Tongue (tissue), 2 donors: ENCODE results near the gene GRK1. TPM values are rescaled to one million over a fixed set of nuclear protein-coding genes. Genes with fewer than 3 reads are reported as not detected.
"Not testable (repeated sequence)": the region's sequence is repeated elsewhere in the genome, so short reads cannot be mapped to it uniquely, and the experiment has no call there.

Experiments used
- DNase-seq: peaks from one replicate; pipeline ENCODE4 v3.0.0-alpha.2; 2015
- total RNA-seq: library from RNA; depleted of rRNA; stranded (reverse); fragments of >200 nt; gene quantifications from one replicate; pipeline ENCODE4 v1.2.3, GENCODE V29; 2014

The GRK1 gene
- not detected for total RNA-seq

DNA sequence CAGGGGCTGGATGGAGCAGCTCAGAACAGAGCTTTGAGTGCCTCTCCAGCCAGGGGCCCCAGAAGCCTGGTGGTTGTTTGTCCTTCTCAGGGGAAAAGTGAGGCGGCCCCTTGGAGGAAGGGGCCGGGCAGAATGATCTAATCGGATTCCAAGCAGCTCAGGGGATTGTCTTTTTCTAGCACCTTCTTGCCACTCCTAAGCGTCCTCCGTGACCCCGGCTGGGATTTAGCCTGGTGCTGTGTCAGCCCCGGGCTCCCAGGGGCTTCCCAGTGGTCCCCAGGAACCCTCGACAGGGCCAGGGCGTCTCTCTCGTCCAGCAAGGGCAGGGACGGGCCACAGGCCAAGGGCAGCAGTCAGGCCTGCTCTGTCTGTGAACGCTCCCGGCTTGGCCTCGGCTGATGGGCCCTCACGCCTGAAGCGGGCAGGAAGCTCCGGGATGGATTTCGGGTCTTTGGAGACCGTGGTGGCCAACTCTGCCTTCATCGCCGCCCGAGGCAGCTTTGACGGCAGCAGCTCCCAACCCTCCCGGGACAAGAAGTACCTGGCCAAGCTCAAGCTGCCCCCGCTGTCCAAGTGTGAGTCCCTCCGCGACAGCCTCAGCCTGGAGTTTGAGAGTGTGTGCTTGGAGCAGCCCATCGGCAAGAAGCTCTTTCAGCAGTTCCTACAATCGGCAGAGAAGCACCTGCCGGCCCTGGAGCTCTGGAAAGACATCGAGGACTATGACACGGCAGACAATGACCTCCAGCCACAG lies at the start of gene GRK1:
GRK1 (plus strand) TSS at position 269 of the 751 bp plus-strand sequence; CDS start at position 437, 168 bp downstream.
- no peak for DNase-seq

DNA sequence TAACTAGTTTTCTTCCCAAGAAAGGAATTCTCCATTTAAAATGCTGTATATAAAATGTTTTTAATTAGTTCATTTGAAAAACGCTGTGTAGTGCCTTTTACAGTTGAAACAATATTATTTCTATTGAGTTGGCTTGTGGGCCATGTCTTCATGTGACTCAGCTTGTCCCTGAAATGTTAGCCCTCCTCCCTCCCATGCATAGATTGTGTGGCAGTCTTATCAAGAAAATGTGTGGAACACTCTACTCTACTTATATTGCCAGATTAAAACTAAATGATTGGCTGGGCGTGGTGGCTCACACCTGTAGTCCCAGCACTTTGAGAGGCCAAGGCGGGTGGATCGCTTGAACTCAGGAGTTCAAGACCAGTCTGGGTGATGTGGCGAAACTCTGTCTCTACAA lies 49.1 kb upstream of the GRK1 start:
- no peak for DNase-seq

DNA sequence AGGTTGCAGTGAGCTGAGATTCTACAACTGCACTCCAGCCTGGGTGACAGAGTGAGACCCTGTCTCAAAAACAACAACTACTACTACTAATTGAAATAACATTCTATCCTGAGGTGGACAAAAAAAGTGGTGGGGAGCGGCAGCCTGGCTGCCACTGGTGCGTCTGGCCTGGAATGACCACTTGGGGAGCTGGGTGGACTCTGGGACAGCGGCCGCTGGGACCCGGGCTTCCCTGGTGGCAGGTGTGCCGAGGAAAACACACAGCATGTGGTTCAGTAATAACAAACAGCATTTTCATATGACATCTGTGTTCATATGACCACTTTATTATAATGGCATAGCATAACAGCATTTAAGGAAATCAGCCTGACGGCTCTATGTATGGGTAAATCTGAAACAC lies 48.6 kb upstream of the GRK1 start:
- DNase-seq = no peak

DNA sequence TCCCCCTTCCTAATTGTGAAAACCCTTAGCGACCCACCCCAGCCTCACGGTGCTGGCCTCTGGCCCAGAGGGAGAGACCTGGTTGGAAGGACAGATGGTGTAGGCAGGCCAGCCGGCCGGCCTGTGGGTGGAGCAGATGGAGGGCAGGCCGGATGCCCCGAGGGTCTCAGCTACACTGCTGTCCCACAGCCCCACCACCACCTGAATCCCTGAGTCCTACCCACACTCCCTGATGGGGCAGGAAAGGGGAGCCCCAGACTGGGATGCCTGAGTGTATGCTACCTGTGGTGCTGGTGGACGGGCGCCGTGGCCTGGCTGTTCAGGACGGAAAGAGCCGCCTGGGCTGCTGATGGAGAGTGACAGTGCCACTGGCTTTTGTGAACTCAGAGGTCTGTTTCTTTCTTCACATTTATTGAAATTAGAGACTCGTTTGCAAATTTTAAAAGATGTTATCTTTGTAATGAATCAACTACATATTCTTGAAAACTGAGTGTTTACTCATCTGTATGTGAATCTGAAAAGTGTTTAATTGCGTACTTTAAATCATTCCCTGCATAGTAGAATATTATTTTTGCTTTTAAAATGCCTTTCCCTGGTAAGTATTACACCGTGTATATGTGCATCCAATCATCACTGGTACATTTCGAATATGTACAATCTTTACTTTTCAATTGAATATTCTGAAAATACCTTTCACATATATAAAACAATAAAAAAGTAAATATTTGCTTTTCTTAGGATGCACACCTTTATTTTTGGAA lies 46.8 kb upstream of the GRK1 start:
- no peak for DNase-seq

DNA sequence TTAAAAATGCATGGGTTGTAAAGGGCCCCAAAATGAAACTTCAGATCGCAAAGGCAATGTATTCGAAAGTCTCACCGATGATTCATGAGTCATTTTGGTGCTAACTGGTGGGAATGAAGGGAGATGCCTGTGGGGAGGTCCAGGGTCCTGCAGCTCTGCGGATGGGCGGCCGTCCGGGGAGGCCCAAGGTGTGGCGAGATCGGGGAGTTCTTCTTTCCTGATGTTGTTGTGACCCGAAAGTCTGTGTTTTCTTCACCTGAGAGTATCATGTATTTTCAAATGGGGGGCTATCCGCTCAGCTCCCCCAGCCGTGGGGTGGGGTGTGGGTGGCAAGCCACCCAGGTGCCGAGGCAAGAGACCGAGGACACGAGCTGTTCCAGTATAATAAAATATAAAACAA lies 46.0 kb upstream of the GRK1 start:
- DNase-seq = no peak

DNA sequence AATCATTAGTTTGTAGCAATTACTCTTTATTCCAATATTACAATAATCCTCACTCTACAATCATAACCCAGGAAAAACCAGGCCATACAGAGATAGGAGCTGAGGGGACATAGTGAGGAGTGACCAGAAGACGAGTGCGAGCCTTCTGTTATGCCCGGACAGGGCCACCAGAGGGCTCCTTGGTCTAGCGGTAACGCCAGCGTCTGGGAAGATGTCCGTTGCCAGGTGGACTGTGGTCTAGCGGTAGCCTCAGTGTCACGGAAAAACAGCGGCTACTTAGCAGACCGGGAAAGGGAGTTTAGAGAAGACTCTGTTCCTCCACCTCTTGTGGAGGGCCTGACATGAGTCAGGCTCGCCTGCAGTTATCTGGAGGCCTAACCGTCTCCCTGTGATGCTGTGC lies 45.5 kb upstream of the GRK1 start:
- DNase-seq = not testable (repeated sequence)

DNA sequence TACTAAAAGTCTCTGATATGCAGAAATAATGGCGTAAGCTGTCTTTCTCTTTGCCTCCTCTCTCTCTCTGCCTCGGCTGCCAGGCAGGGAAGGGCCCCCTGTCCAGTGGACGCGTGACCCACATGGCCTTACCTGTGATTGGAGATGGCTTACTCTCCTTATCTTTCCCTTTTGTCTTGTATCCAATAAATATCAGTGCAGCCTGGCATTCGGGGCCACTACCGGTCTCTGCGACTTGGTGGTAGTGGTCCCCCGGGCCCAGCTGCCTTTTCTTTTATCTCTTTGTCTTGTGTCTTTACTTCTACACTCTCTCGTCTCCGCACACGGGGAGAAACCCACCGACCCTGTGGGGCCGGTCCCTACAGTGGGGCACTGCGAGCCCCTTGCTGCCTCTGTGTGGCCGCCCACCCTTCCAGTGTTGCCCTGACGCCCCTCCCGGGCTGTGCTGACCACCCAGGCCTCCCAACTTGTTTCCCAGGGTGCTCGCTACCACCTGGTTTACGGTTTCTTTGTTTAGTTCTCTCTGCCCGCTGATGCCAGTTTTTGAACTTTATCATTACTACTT lies 45.0 kb upstream of the GRK1 start:
- not testable (repeated sequence) for DNase-seq

DNA sequence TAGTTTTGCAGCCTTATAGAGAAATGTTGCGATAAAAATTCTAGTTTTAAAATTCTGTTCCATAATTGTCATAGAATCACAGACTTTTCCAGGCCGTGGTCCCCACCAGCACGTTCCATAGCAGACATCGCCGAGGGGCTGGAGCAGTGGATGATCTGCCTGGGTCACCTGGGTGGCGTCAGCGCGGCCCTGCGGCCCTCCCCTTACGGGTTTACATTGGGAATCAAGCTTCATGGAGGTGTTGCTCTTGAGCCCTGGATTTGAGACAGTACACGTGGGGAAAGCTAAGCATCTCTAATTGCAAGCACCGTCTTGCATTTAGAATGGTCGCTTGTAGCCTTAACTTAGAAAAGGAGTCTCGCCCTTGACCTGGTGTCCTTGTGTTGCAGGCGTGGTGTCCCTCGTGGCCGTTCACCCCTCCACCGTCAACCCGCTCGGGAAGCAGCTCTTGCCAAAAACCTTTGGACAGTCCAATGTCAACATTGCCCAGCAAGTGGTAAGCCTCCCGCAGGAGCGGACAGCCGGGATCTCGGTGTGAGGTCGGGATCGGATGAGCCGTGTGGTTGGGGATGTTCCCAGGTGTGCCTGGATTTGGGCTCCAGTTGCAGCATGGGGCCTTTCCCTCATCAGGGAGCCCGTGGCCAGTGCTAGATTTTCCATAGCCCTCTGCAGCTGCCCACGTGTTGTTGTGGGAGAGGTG lies 44.1 kb upstream of the GRK1 start:
- DNase-seq = no peak

DNA sequence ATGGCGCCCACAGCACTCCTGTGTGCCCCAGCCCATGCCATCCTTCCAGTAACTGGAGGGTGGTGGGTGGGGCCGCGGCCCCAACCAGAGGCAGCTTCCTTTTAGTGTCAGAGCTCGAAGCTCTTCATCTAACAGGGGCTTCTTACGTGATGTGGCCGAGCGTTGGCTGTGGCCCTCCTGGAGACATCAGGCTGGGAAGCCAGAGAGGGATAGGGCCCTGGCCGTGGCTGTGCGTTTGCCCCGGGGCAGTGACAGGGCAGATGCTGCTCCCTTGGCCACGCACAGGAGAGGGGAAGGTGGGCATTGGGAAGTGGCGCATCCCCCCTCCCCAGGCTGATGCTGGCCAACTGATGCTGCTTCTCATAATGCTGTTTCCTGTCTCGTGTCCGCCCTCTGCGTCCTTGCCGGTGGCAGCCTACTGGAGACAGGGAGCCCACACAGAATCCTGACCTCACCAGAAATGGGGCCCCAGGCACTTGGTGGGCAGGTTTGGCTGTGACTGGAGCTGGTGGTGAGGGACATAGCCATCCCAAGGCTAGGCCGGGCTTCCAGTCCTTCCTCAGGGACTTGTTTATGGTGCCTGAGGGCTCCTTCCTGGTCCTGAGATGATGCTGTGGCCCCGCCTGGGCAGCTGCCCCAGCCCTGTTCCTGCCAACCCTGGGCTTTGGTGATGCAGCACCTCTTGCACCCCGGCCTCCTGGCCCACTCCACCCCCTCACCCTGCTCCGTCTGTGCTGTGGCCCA lies 43.4 kb upstream of the GRK1 start:
- no peak for DNase-seq

DNA sequence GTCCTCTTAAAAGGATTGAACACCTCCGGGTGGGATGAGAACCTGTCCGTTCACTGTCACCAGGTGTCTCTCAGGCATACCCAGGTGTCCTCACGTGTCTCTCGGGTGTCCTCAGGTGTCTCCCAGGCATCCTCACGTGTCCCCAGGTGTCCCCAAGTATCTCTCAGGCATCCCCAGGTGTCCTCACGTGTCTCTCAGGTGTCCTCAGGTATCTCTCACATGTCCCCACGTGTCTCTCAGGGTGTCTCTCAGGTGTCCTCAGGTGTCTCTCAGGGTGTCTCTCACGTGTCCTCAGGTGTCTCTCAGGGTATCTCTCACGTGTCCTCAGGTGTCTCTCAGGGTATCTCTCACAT lies 42.8 kb upstream of the GRK1 start:
- DNase-seq = no peak

DNA sequence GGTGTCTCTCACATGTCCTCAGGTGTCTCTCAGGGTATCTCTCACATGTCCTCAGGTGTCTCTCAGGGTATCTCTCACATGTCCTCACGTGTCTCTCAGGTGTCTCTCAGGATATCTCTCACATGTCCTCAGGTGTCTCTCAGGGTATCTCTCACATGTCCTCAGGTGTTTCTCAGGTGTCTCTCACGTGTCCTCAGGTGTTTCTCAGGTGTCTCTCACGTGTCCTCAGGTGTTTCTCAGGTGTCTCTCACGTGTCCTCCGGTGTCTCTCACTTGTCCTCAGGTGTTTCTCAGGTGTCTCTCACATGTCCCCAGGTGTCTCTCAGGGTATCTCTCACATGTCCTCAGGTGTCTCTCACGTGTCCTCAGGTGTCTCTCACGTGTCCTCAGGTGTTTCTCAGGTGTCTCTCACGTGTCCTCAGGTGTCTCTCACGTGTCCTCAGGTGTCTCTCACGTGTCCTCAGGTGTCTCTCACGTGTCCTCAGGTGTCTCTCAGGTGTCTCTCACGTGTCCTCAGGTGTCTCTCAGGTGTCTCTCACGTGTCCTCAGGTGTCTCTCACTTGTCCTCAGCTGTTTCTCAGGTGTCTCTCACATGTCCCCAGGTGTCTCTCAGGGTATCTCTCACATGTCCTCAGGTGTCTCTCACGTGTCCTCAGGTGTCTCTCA lies 42.2 kb upstream of the GRK1 start:
- not testable (repeated sequence) for DNase-seq

DNA sequence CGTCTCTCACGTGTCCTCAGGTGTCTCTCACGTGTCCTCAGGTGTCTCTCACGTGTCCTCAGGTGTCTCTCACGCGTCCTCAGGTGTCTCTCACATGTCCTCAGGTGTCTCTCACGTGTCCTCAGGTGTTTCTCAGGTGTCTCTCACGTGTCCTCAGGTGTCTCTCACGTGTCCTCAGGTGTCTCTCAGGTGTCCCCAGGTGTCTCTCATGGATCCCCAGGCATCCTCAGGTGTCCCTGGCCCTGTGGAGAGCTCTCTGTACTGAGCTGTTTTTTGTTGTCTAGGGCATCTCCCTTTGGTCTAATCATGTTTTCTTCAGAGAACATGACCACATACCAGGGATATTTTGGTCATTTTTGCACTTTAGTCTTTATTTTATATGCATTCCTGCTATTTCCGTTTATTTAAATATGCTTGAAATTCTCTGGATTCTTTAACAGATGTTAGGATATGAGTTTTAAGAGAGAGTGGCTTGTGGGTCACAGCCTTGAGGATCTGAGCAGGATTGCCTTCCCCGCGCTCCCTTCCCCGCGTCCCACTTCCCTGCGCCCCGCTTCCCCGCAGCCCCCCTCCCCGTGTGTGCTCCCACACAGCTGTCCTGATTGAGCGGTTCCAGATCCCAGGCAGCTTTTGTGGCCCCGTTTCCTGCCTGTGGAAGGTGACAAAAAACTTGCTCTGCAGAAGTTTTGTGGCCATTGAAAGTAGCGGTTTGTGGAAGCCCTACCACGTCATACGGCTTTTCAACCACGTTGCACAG lies 40.9 kb upstream of the GRK1 start:
- no peak for DNase-seq

DNA sequence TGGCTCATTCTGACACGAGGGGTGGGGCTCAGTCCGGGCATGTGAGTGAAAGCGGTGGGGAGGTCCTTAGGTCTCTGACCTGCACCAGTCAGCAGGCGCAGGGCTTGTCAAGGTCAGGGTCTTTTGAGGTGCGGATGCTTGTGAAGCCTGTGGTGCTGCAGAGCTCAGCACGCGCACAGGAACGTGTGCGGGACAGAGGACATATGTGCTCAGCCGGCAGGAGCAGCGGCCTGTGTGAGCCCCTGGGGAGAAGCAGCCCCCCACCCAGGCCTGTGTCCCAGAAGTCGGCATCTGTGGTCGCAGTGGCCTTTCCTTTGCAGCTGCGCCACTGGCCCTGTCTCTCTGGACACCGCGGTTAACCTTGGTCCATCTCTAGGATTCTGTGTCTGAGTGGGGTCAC lies 39.9 kb upstream of the GRK1 start:
- DNase-seq = no peak

DNA sequence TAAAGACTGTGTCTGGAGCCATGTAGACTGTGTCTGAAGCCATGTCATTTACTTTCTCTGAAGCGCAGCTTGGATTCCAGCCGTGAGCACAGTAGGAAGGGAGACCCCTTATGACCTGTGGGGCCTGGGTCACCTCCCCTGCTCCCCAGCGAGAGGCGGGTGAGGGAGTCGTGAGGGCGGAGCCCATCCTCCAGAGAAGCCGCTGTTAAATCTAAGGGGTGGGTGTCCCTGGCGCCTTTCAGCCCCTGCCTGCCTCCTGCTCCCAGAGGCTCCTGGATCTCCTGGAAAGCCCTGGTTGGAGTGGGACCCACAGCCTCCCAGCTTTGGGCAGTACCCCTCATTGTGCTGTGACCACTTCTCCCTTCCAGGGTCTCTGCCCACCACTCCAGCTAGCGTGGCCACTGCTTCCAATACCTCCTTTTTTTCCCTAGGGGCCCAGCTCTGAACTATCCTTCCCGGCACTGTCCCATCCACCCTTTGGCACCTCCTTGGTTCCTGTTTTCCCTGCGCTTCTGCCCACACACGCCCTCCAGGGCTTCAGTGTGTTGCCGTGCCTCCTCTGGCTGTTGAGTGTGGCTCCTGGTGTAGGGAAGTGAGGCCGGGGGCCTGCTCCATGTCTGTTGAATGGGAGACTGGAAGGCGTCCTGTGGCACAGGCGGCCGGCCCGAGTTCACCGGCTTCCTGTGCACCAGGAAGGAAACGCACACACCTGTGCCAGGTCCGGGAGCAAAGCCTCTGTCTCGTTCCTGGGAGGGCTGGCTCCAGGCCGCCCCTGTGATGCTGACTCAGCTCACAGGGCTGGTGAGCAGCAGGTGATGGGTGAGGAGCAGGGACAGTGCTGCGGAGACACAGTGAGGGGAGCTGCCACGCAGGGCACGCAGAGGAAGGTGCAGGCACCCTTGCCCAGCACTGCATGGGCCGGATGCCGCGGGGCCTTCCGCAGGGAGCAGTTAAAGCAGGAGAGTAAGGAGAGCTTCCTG lies 38.4 kb upstream of the GRK1 start:
- DNase-seq = no peak

DNA sequence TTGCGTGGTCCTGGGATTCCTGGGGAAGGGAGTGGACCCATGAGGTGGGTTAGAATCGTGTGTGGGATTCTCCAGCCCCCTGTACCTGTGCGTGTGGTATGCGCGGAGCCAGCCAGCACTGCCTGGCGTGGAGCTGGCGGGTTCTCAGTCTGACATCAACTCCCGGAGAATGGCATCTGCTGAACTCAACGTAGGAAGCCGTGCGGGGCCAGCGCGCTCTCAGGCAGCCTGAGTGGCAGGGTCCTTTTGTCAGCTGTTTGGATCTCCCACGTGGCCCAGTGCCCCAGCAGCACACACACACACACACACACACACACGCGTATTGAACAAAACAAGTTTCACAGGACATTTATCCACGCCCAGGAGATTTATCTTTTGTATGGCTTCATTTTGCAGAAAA lies 37.2 kb upstream of the GRK1 start:
- peak; percentile 41 for DNase-seq

DNA sequence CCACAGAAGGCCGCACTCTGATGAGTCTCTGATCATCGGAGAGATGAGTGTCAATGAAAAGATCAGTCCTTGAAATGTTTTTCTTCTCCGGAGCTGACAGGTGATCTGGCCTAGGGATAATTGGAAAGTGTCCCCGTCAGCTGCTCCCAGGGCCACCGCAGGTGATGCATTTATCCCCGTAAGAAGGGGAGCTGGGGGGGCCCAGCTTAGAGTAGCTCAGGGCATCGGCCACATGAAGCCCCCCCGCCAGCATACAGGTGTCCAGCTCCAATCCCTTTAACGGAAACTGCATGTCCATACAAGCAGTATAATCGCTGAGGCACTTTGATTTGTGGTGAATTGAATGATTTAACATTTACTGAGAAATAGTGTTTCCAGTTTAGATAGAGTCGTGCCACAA lies 36.7 kb upstream of the GRK1 start:
- no peak for DNase-seq

DNA sequence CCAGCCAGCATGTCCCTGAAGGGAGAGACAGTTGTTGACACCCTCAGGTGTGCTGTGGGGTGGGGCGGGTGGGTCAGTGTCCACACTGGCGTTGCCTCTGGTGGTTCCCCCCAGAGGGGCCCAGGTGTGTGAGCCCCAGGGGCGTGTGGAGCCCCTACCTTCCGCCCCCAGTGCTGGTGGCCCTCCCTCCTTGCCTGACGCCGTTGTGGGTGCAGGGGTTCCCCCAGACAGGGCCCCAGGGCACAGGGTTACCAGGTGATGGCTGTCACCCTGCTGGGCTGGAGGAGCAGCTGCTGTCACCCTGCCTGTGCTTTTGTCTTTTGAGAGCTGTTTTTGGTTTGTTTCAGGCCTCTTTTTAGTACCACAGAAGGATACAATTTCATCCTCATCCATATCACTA lies 36.2 kb upstream of the GRK1 start:
- DNase-seq = no peak

DNA sequence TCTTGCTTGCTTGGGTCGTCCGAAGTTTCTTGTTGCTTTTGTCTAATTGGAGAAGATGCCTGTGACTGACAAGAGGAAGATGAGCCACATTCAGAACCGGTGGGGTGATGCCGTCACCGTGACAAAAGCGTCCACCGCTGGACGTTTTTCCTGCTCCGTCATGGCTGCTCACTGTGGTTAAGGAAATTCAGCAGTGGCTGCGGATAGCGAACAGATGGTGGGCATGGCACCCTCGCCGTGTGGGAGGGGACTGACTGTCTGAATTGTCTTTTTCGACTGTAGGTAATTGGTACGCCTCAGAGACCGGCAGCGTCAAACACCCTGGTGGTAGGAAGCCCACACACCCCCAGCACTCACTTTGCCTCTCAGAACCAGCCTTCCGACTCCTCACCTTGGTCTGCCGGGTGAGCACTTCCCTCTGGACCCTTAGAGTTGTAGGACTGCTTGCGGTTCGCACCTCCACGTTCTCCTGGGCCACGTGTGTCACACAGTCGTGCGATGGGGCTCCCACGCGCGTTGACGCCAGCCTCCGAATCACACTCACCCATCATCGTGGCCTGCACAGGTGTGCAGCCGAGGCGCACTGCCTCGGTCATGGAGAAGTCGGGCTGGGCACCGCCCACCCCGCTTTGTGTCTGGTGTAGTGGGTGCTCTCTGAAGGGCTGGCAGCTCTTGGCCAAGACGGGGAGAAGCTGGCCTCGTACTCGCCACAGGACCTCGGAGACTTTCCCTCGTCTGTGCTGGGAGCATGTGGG lies 35.5 kb upstream of the GRK1 start:
- DNase-seq = no peak
